Sigmoid colon (tissue), 4 donors: ENCODE results near the gene MAD2L2.

Source experiments
- EP300 ChIP-seq, 4 donors: sonication (generic); formaldehyde crosslinking; IDR thresholded peaks; one replicate each; pipeline ENCODE4 v1.6.1; 2017; ENCODE audit warnings: antibody characterized with exemption in 4 of 4
- TF ChIP-seq, protein P1 (sequence below), 4 experiments: fragments of 450-650 bp in 3 of 4; fragments of 200-600 bp in 1 of 4; IDR thresholded peaks; one replicate each; pipeline ENCODE4 v1.5.1; 2016 to 2019; ENCODE audit warnings: antibody characterized with exemption in 4 of 4, mild to moderate bottlenecking in 3 of 4, moderate library complexity in 2 of 4

DNA sequence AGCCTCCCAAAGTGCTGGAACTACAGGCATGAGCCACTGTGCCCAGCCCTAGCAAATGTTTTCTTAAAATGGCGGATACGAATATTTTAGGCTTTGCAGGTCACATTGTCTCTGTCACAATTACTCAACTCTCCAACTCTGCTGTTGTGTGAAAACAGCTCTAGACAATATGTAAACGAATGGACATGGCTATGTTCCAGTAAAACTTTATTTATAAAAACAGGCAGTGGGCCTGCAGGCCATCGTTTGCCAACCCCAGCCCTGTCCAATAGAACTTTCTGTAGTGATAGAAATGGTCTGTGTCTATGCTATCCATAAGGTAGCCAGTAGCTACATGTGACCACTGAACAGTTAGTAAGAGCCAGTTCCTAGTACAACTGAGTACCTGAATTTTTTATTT is 21.2 kb downstream of the MAD2L2 start:
- TF ChIP-seq, protein P1, sequence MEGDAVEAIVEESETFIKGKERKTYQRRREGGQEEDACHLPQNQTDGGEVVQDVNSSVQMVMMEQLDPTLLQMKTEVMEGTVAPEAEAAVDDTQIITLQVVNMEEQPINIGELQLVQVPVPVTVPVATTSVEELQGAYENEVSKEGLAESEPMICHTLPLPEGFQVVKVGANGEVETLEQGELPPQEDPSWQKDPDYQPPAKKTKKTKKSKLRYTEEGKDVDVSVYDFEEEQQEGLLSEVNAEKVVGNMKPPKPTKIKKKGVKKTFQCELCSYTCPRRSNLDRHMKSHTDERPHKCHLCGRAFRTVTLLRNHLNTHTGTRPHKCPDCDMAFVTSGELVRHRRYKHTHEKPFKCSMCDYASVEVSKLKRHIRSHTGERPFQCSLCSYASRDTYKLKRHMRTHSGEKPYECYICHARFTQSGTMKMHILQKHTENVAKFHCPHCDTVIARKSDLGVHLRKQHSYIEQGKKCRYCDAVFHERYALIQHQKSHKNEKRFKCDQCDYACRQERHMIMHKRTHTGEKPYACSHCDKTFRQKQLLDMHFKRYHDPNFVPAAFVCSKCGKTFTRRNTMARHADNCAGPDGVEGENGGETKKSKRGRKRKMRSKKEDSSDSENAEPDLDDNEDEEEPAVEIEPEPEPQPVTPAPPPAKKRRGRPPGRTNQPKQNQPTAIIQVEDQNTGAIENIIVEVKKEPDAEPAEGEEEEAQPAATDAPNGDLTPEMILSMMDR (IDR thresholded peaks at IDR 0.05) = no peak
- TF ChIP-seq EP300 (IDR thresholded peaks at IDR 0.05) = no peak
